HepG2 (cell line): ENCODE data around the gene ACTR1B. TPM values are rescaled to one million over a fixed set of nuclear protein-coding genes. Genes with fewer than 3 reads are reported as not detected.

Source experiments
- AKAP8 ChIP-seq: sonication (generic); formaldehyde crosslinking; IDR thresholded peaks from 2 replicates; pipeline ENCODE4 v1.5.1; 2020; ENCODE audit warnings: mild to moderate bottlenecking, missing genetic modification reagents
- DMAP1 ChIP-seq: IDR thresholded peaks from 2 replicates; pipeline ENCODE4 v1.6.1; 2016
- GZF1 ChIP-seq: sonication (generic); formaldehyde crosslinking; IDR thresholded peaks from 2 replicates; pipeline ENCODE4 v1.5.1; 2020; ENCODE audit warnings: mild to moderate bottlenecking, missing genetic modification reagents
- KMT2A ChIP-seq: sonication (generic); formaldehyde crosslinking; IDR thresholded peaks from 2 replicates; pipeline ENCODE4 v1.4.0; 2020; ENCODE audit warnings: missing genetic modification reagents
- NFKB2 ChIP-seq: sonication (generic); formaldehyde crosslinking; IDR thresholded peaks from 2 replicates; pipeline ENCODE4 v1.4.0; 2020; ENCODE audit warnings: missing genetic modification reagents, borderline replicate concordance
- NR2F6 ChIP-seq, 2 experiments: IDR thresholded peaks; 2 replicates each; pipeline ENCODE4 v1.6.1; 2016; ENCODE audit warnings: antibody characterized with exemption in 1 of 2, mild to moderate bottlenecking in 1 of 2
- PBX2 ChIP-seq: IDR thresholded peaks from 2 replicates; pipeline ENCODE4 v1.6.1; 2016; ENCODE audit warnings: control low read depth
- RBAK ChIP-seq: sonication (generic); formaldehyde crosslinking; IDR thresholded peaks from 2 replicates; pipeline ENCODE4 v1.5.1; 2020; ENCODE audit warnings: mild to moderate bottlenecking, missing genetic modification reagents
- RBM22 ChIP-seq: fragments of 200-400 bp; formaldehyde crosslinking; optimal IDR thresholded peaks from 2 replicates; pipeline ENCODE3; 2017; ENCODE audit warnings: mild to moderate bottlenecking, low read length, moderate library complexity
- RXRA ChIP-seq: sonication (generic); formaldehyde crosslinking; IDR thresholded peaks from 2 replicates; pipeline ENCODE4 v1.5.1; 2020; ENCODE audit warnings: missing genetic modification reagents
- SALL1 ChIP-seq: sonication (generic); formaldehyde crosslinking; IDR thresholded peaks from 2 replicates; pipeline ENCODE4 v1.8.0; 2022; ENCODE audit warnings: mild to moderate bottlenecking, missing genetic modification reagents
- SIX1 ChIP-seq: sonication (generic); formaldehyde crosslinking; IDR thresholded peaks from 2 replicates; pipeline ENCODE4 v1.4.0; 2020; ENCODE audit warnings: missing genetic modification reagents, borderline replicate concordance
- ZEB1 ChIP-seq: IDR thresholded peaks from 2 replicates; pipeline ENCODE4 v1.6.1; 2012; ENCODE audit warnings: mild to moderate bottlenecking, low read depth, inconsistent platforms; ENCODE audit not compliant: insufficient replicate concordance
- ZMYM3 ChIP-seq: sonication (generic); formaldehyde crosslinking; IDR thresholded peaks from 2 replicates; pipeline ENCODE4 v1.5.1; 2020; ENCODE audit warnings: mild to moderate bottlenecking, missing genetic modification reagents
- ZNF160 ChIP-seq: sonication (generic); formaldehyde crosslinking; IDR thresholded peaks from 2 replicates; pipeline ENCODE4 v1.8.0; 2022; ENCODE audit warnings: mild to moderate bottlenecking, inconsistent platforms, missing genetic modification reagents
- ZNF20 ChIP-seq: sonication (generic); formaldehyde crosslinking; IDR thresholded peaks from 2 replicates; pipeline ENCODE4 v1.4.0; 2020; ENCODE audit warnings: mild to moderate bottlenecking, moderate library complexity, missing genetic modification reagents
- ZNF317 ChIP-seq: sonication (generic); formaldehyde crosslinking; IDR thresholded peaks from 2 replicates; pipeline ENCODE4 v1.5.0; 2020; ENCODE audit warnings: mild to moderate bottlenecking, missing genetic modification reagents
- ZNF382 ChIP-seq: sonication (generic); formaldehyde crosslinking; IDR thresholded peaks from 2 replicates; pipeline ENCODE4 v1.5.0; 2020; ENCODE audit warnings: missing genetic modification reagents, mild to moderate bottlenecking, borderline replicate concordance
- ZNF547 ChIP-seq: sonication (generic); formaldehyde crosslinking; IDR thresholded peaks from 2 replicates; pipeline ENCODE4 v1.5.1; 2020; ENCODE audit warnings: mild to moderate bottlenecking, missing genetic modification reagents
- ZNF639 ChIP-seq: conservative IDR thresholded peaks from 2 replicates; pipeline ENCODE4 v1.6.1; 2018; ENCODE audit warnings: missing genetic modification reagents
- ZNF670 ChIP-seq: sonication (generic); formaldehyde crosslinking; IDR thresholded peaks from 2 replicates; pipeline ENCODE4 v1.8.0; 2022; ENCODE audit warnings: mild to moderate bottlenecking, missing genetic modification reagents, borderline replicate concordance
- ZNF687 ChIP-seq: sonication (generic); formaldehyde crosslinking; IDR thresholded peaks from 2 replicates; pipeline ENCODE4 v1.5.1; 2020; ENCODE audit warnings: mild to moderate bottlenecking, missing genetic modification reagents, moderate library complexity
- ZNF709 ChIP-seq: sonication (generic); formaldehyde crosslinking; IDR thresholded peaks from 2 replicates; pipeline ENCODE4 v1.5.0; 2020; ENCODE audit warnings: mild to moderate bottlenecking, missing genetic modification reagents
- ZNF768 ChIP-seq: sonication (generic); formaldehyde crosslinking; IDR thresholded peaks from 2 replicates; pipeline ENCODE4 v1.4.0; 2020; ENCODE audit warnings: missing genetic modification reagents
- polyA plus RNA-seq, 8 experiments: library from polyadenylated mRNA; depleted of rRNA in 3 of 8; stranded (reverse) in 7 of 8; unstranded in 1 of 8; fragments of >200 nt; fragmentation: Illumina TruSeq in 4 of 8; extraction: Trizol in 4 of 8; gene quantifications; 2 replicates each; pipeline versions ENCODE4 v1.2.1 to v1.2.3, GENCODE V29; 2011 to 2016; ENCODE audit warnings: low read depth in 4 of 8, missing spikeins in 1 of 8, mixed read lengths in 1 of 8; ENCODE audit not compliant: insufficient read depth in 1 of 8
- total RNA-seq, 5 experiments: library from RNA; depleted of rRNA; stranded (reverse); fragments of >200 nt; fragmentation: Illumina TruSeq; extraction: Trizol; gene quantifications; 2 replicates each; pipeline ENCODE4 v1.2.3, GENCODE V29; 2016; ENCODE audit warnings: low read depth in 1 of 5

The ACTR1B gene
- total and polyA plus RNA-seq, 2 of the 13 experiments (the other 11 are each of a cell fraction or from before 2014, with no cell fraction given), result 61.7 to 76.7 TPM

GRCh38 chr2:97662895-97663625, 784 bp downstream of the ACTR1B start (continued):
- TF ChIP-seq ZNF670 (CRISPR knock-in tag), result 0 out of 2 replicates have a peak, but pooled peaks have one; percentile 21
- TF ChIP-seq DMAP1 (CRISPR knock-in tag), result peak; percentile 71; the same call in 1 of the 2 replicates
- TF ChIP-seq AKAP8 (CRISPR knock-in tag), result peak; percentile 77; the same call in 1 of the 2 replicates
- TF ChIP-seq NR2F6 (IDR thresholded peaks at IDR 0.05), result 0 out of 2 replicates have a peak, but pooled peaks have one; percentile 9
- 0 out of 2 replicates have a peak, but pooled peaks have one; percentile 33 for TF ChIP-seq NR2F6 (CRISPR knock-in tag; IDR thresholded peaks at IDR 0.05)
- TF ChIP-seq ZNF317 (CRISPR knock-in tag), result no peak
- TF ChIP-seq RXRA, result peak; percentile 51; the same call in 1 of the 2 replicates
- TF ChIP-seq NFKB2 (CRISPR knock-in tag), result peak; percentile 57; the same call in 1 of the 2 replicates
- peak; percentile 83 for TF ChIP-seq PBX2 (CRISPR knock-in tag)
- no peak for TF ChIP-seq ZNF160 (CRISPR knock-in tag)
- peak; percentile 34; the same call in 1 of the 2 replicates for TF ChIP-seq ZNF639 (CRISPR knock-in tag)
- TF ChIP-seq ZMYM3, result 0 out of 2 replicates have a peak, but pooled peaks have one; percentile 32
- TF ChIP-seq ZNF382 (CRISPR knock-in tag), result no peak
- 0 out of 2 replicates have a peak, but pooled peaks have one; percentile 43 for TF ChIP-seq RBAK (CRISPR knock-in tag)
- no peak for TF ChIP-seq ZNF20 (CRISPR knock-in tag)
- TF ChIP-seq SIX1, result no peak
- peak; percentile 20 for TF ChIP-seq RBM22
- peak; percentile 9 for TF ChIP-seq ZEB1
- TF ChIP-seq ZNF768 (CRISPR knock-in tag), result no peak
- TF ChIP-seq GZF1 (CRISPR knock-in tag), result 0 out of 2 replicates have a peak, but pooled peaks have one; percentile 43
- peak; percentile 56 for TF ChIP-seq ZNF687 (CRISPR knock-in tag)
- 0 out of 2 replicates have a peak, but pooled peaks have one; percentile 32 for TF ChIP-seq ZNF547 (CRISPR knock-in tag)
- 0 out of 2 replicates have a peak, but pooled peaks have one; percentile 29 for TF ChIP-seq ZNF709 (CRISPR knock-in tag)
- peak; percentile 26; the same call in 1 of the 2 replicates for TF ChIP-seq SALL1 (CRISPR knock-in tag)
- TF ChIP-seq KMT2A (CRISPR knock-in tag), result no peak
